HepG2 (cell line): ENCODE measurements around the gene IL22RA1. TPM values are rescaled to one million over a fixed set of nuclear protein-coding genes. Genes with fewer than 3 reads are reported as not detected.

Experiments used
- ATAC-seq: fragments of 200-7000 bp; cut with Tn5 transposase; 3 replicates; pipeline ENCODE4 v1.9.1; 2020; ENCODE audit warnings: mild to moderate bottlenecking, moderate library complexity
- BruUV-seq: library from RNA; stranded (reverse); fragments of 400-500 nt; replicated peaks from 2 replicates; lab custom pipeline; 2021; lab: Mats Ljungman, UMichigan
- CTCF ChIA-PET: fragments of 300-600 bp; formaldehyde crosslinking; extraction: SDS; loops from one replicate; lab custom pipeline; 2021; ENCODE audit warnings: low total read pairs, inconsistent platforms, low intra/inter-chr PET ratio; lab: Yijun Ruan, JAX
- POLR2A ChIA-PET: fragments of 350-600 bp; sonication (Branson Sonifier 250); formaldehyde crosslinking; loops from one replicate; lab custom pipeline; 2020; ENCODE audit warnings: antibody characterized with exemption, inconsistent platforms; lab: Yijun Ruan, JAX
- DNase-seq: peaks from one replicate; pipeline ENCODE4 v3.0.0-alpha.2; 2015; ENCODE audit warnings: low spot score
- FAIRE-seq: peaks from 3 replicates; lab custom pipeline; 2011; peaks lifted over from hg19 to GRCh38; lab: Jason Lieb, UNC
- H2AFZ ChIP-seq: one replicate; pipeline ENCODE4 v1.6.1; 2011; ENCODE audit warnings: low read length, inconsistent platforms
- H3K27ac ChIP-seq: fragments of 300-600 bp; 3 replicates; pipeline ENCODE4 v1.8.0; 2011; ENCODE audit warnings: mixed run types, mild to moderate bottlenecking, mixed read lengths, low read length, inconsistent platforms; ENCODE audit not compliant: insufficient read depth; ENCODE audit errors: extremely low read length
- H3K27me3 ChIP-seq, 2 experiments: fragments of 200-600 bp in 1 of 2; 2 replicates in 1 of 2; 3 replicates in 1 of 2; pipeline versions ENCODE4 v1.6.0 to v1.8.0; 2011; ENCODE audit warnings: low read length in 2 of 2, mild to moderate bottlenecking in 2 of 2, moderate library complexity in 2 of 2, inconsistent platforms in 1 of 2; ENCODE audit not compliant: insufficient read depth in 2 of 2, control insufficient read depth in 1 of 2
- H3K36me3 ChIP-seq, 2 experiments: fragments of 200-600 bp in 1 of 2; replicated peaks in 1 of 2; 2 replicates in 1 of 2; 3 replicates in 1 of 2; pipeline versions ENCODE4 v1.5.1 to v1.8.0; 2011; ENCODE audit warnings: low read length in 2 of 2, inconsistent platforms in 1 of 2; ENCODE audit not compliant: insufficient read depth in 2 of 2, control insufficient read depth in 1 of 2
- H3K4me1 ChIP-seq: 2 replicates; pipeline ENCODE4 v1.5.1; 2012; ENCODE audit warnings: low read length, inconsistent platforms; ENCODE audit not compliant: insufficient read depth
- H3K4me2 ChIP-seq: 2 replicates; pipeline ENCODE4 v1.6.0; 2011; ENCODE audit warnings: low read depth, low read length, inconsistent platforms
- H3K4me3 ChIP-seq, 3 experiments: fragments of 200-600 bp in 1 of 3; sonication (generic), shearing (Covaris generic) in 1 of 3; replicated peaks in 1 of 3; 2 replicates each; pipeline ENCODE4 v1.5.1; 2011 to 2016; ENCODE audit warnings: low read length in 3 of 3, inconsistent platforms in 2 of 3, low read depth in 2 of 3, mild to moderate bottlenecking in 2 of 3, control low read depth in 1 of 3, mixed read lengths in 1 of 3; ENCODE audit not compliant: insufficient read depth in 1 of 3
- H3K79me2 ChIP-seq: one replicate; pipeline ENCODE4 v1.6.1; 2011; ENCODE audit warnings: low read length, inconsistent platforms; ENCODE audit not compliant: insufficient read depth
- H3K9ac ChIP-seq: 2 replicates; pipeline ENCODE4 v1.6.0; 2011; ENCODE audit warnings: mild to moderate bottlenecking, low read depth, low read length, inconsistent platforms; ENCODE audit not compliant: insufficient read depth
- H3K9me3 ChIP-seq: 2 replicates; pipeline ENCODE4 v1.5.1; 2012; ENCODE audit warnings: mild to moderate bottlenecking, low read length
- H4K20me1 ChIP-seq: 2 replicates; pipeline ENCODE4 v1.6.0; 2011; ENCODE audit warnings: inconsistent platforms, mild to moderate bottlenecking, low read length, moderate library complexity; ENCODE audit not compliant: insufficient read depth
- EHMT2 ChIP-seq: fragments of 200-600 bp; sonication (generic); IDR thresholded peaks from 2 replicates; pipeline ENCODE4 v1.7.0; 2017; ENCODE audit warnings: antibody characterized with exemption, low read depth, low read length, borderline replicate concordance
- FOXK2 ChIP-seq: fragments of 450-650 bp; IDR thresholded peaks from 2 replicates; pipeline ENCODE4 v1.6.1; 2016
- HDAC1 ChIP-seq: sonication (generic); formaldehyde crosslinking; IDR thresholded peaks from 2 replicates; pipeline ENCODE4 v1.5.1; 2020; ENCODE audit warnings: mild to moderate bottlenecking, missing genetic modification reagents
- JDP2 ChIP-seq: sonication (generic); formaldehyde crosslinking; IDR thresholded peaks from 2 replicates; pipeline ENCODE4 v1.8.1; 2022; ENCODE audit warnings: missing genetic modification reagents, borderline replicate concordance
- NFRKB ChIP-seq: fragments of 450-650 bp; IDR thresholded peaks from 2 replicates; pipeline ENCODE4 v1.6.1; 2017
- RARA ChIP-seq: IDR thresholded peaks from 2 replicates; pipeline ENCODE4 v1.6.1; 2016; ENCODE audit warnings: missing genetic modification reagents, missing compliant biosample characterization
- ZNF367 ChIP-seq: sonication (generic); formaldehyde crosslinking; IDR thresholded peaks from 2 replicates; pipeline ENCODE4 v1.4.0; 2020; ENCODE audit warnings: missing genetic modification reagents, borderline replicate concordance
- ZNF670 ChIP-seq: sonication (generic); formaldehyde crosslinking; IDR thresholded peaks from 2 replicates; pipeline ENCODE4 v1.8.0; 2022; ENCODE audit warnings: mild to moderate bottlenecking, missing genetic modification reagents, borderline replicate concordance
- ZNF713 ChIP-seq: sonication (generic); formaldehyde crosslinking; IDR thresholded peaks from 2 replicates; pipeline ENCODE4 v1.4.0; 2020; ENCODE audit warnings: mild to moderate bottlenecking, missing genetic modification reagents
- WGBS: methylation state at CpG from one replicate; pipeline ENCODE4 v1.1.6; 2017; ENCODE audit warnings: low lambda C conversion rate; 5-methylcytosine and 5-hydroxymethylcytosine counted together
- in situ Hi-C: cut with HindIII; loops from 2 replicates; pipeline ENCODE4 v1.10.0; 2017; ENCODE audit warnings: low pct_unique_long_range_greater_than_20kb; ENCODE audit not compliant: extremely low pct_ligation_motif_present
- intact Hi-C: fragments of 100-400 bp; cut with micrococcal nuclease; formaldehyde crosslinking; loops from one replicate; pipeline ENCODE4 v1.10.0; 2022; ENCODE audit not compliant: unreplicated experiment
- polyA plus RNA-seq, 8 experiments: library from polyadenylated mRNA; depleted of rRNA in 3 of 8; stranded (reverse) in 7 of 8; unstranded in 1 of 8; fragments of >200 nt; fragmentation: Illumina TruSeq in 4 of 8; extraction: Trizol in 4 of 8; gene quantifications; 2 replicates each; pipeline versions ENCODE4 v1.2.1 to v1.2.3, GENCODE V29; 2011 to 2016; ENCODE audit warnings: low read depth in 4 of 8, missing spikeins in 1 of 8, mixed read lengths in 1 of 8; ENCODE audit not compliant: insufficient read depth in 1 of 8
- total RNA-seq, 5 experiments: library from RNA; depleted of rRNA; stranded (reverse); fragments of >200 nt; fragmentation: Illumina TruSeq; extraction: Trizol; gene quantifications; 2 replicates each; pipeline ENCODE4 v1.2.3, GENCODE V29; 2016; ENCODE audit warnings: low read depth in 1 of 5
- TF ChIP-seq, protein P1 (sequence below): IDR thresholded peaks from 2 replicates; pipeline ENCODE4 v1.6.1; 2016
- TF ChIP-seq, protein P2 (sequence below): sonication (generic); formaldehyde crosslinking; conservative IDR thresholded peaks from 2 replicates; pipeline ENCODE4 v1.8.1; 2023; ENCODE audit warnings: missing genetic modification reagents
- TF ChIP-seq, protein P3 (sequence below): sonication (generic); formaldehyde crosslinking; IDR thresholded peaks from 2 replicates; pipeline ENCODE4 v1.4.0; 2020; ENCODE audit warnings: missing genetic modification reagents
- TF ChIP-seq, protein P4 (sequence below): sonication (generic); formaldehyde crosslinking; IDR thresholded peaks from 2 replicates; pipeline ENCODE4 v1.8.1; 2023; ENCODE audit warnings: missing genetic modification reagents, mild to moderate bottlenecking, borderline replicate concordance
- TF ChIP-seq, protein P5 (sequence below): sonication (generic); formaldehyde crosslinking; IDR thresholded peaks from 2 replicates; pipeline ENCODE4 v1.4.0; 2020; ENCODE audit warnings: mild to moderate bottlenecking, missing genetic modification reagents
- TF ChIP-seq, protein P6 (sequence below): sonication (generic); formaldehyde crosslinking; IDR thresholded peaks from 2 replicates; pipeline ENCODE4 v1.8.0; 2022; ENCODE audit warnings: mild to moderate bottlenecking, missing genetic modification reagents, moderate library complexity
- TF ChIP-seq, protein P7 (sequence below): sonication (generic); formaldehyde crosslinking; IDR thresholded peaks from 2 replicates; pipeline ENCODE4 v1.4.0; 2020; ENCODE audit warnings: mild to moderate bottlenecking, missing genetic modification reagents

The IL22RA1 gene
- total and polyA plus RNA-seq, 2 of the 13 experiments (the other 11 are each of a cell fraction or from before 2014, with no cell fraction given): 4.4 to 10.2 TPM

DNA sequence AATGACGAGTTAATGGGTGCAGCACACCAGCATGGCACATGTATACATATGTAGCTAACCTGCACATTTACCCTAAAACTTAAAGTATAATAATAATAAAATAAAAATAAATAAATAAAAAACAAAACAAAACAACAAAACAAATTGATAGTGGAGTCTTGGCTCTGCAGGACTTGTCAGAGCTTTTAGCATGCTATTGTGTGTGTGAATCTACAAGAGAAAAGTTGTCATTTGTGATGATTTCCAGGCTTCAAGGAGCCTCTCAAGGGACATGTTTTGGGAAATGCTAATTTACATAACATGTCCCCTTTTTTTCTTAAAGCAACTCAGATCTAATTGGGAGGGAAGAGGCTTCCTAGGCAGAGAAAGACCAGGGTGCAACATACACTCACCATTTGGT is 9.1 kb downstream of the IL22RA1 start:
- Histone ChIP-seq H3K36me3 (peaks cover 1 to 13% of the 10 kb centered on the region in 2 experiments; a peak in 3 of 5 replicates), H4K20me1 (no peaks in the 10 kb centered on the region), H3K9ac (no peak overlapping the region), H3K79me2 (no peaks in the 10 kb centered on the region), H2AFZ (no peak overlapping the region), H3K27ac (no peak overlapping the region), H3K27me3 (no peaks in the 10 kb centered on the region), H3K4me3 (no peak overlapping the region), H3K4me1 (no peaks in the 10 kb centered on the region), H3K4me2 (no peak overlapping the region), H3K9me3 (no peaks in the 10 kb centered on the region)
- ATAC-seq (no peak), DNase-seq (no peak), FAIRE-seq (no peak)
- in situ Hi-C loops (no loop called here), intact Hi-C loops (no loop called here)
- POLR2A ChIA-PET: no interaction called here
- CTCF ChIA-PET: no interaction called here
- 97% methylated on average over 1 of the region's 1 CpG for WGBS
- TF ChIP-seq NFRKB (no peak), HDAC1 (no peak), ZNF713 (CRISPR knock-in tag) (no peak), ZNF367 (CRISPR knock-in tag) (no peak), RARA (CRISPR knock-in tag) (no peak), EHMT2 (no peak), FOXK2 (no peak), JDP2 (CRISPR knock-in tag) (no peak), ZNF670 (CRISPR knock-in tag) (no peak)
- TF ChIP-seq, protein P1, sequence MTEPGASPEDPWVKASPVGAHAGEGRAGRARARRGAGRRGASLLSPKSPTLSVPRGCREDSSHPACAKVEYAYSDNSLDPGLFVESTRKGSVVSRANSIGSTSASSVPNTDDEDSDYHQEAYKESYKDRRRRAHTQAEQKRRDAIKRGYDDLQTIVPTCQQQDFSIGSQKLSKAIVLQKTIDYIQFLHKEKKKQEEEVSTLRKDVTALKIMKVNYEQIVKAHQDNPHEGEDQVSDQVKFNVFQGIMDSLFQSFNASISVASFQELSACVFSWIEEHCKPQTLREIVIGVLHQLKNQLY (CRISPR knock-in tag): no peak
- TF ChIP-seq, protein P2, sequence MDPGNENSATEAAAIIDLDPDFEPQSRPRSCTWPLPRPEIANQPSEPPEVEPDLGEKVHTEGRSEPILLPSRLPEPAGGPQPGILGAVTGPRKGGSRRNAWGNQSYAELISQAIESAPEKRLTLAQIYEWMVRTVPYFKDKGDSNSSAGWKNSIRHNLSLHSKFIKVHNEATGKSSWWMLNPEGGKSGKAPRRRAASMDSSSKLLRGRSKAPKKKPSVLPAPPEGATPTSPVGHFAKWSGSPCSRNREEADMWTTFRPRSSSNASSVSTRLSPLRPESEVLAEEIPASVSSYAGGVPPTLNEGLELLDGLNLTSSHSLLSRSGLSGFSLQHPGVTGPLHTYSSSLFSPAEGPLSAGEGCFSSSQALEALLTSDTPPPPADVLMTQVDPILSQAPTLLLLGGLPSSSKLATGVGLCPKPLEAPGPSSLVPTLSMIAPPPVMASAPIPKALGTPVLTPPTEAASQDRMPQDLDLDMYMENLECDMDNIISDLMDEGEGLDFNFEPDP (CRISPR knock-in tag): no peak
- TF ChIP-seq, protein P3, sequence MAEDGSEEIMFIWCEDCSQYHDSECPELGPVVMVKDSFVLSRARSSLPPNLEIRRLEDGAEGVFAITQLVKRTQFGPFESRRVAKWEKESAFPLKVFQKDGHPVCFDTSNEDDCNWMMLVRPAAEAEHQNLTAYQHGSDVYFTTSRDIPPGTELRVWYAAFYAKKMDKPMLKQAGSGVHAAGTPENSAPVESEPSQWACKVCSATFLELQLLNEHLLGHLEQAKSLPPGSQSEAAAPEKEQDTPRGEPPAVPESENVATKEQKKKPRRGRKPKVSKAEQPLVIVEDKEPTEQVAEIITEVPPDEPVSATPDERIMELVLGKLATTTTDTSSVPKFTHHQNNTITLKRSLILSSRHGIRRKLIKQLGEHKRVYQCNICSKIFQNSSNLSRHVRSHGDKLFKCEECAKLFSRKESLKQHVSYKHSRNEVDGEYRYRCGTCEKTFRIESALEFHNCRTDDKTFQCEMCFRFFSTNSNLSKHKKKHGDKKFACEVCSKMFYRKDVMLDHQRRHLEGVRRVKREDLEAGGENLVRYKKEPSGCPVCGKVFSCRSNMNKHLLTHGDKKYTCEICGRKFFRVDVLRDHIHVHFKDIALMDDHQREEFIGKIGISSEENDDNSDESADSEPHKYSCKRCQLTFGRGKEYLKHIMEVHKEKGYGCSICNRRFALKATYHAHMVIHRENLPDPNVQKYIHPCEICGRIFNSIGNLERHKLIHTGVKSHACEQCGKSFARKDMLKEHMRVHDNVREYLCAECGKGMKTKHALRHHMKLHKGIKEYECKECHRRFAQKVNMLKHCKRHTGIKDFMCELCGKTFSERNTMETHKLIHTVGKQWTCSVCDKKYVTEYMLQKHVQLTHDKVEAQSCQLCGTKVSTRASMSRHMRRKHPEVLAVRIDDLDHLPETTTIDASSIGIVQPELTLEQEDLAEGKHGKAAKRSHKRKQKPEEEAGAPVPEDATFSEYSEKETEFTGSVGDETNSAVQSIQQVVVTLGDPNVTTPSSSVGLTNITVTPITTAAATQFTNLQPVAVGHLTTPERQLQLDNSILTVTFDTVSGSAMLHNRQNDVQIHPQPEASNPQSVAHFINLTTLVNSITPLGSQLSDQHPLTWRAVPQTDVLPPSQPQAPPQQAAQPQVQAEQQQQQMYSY (CRISPR knock-in tag): no peak
- TF ChIP-seq, protein P4, sequence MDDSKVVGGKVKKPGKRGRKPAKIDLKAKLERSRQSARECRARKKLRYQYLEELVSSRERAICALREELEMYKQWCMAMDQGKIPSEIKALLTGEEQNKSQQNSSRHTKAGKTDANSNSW (CRISPR knock-in tag): no peak
- TF ChIP-seq, protein P5, sequence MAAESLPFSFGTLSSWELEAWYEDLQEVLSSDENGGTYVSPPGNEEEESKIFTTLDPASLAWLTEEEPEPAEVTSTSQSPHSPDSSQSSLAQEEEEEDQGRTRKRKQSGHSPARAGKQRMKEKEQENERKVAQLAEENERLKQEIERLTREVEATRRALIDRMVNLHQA (CRISPR knock-in tag): no peak
- TF ChIP-seq, protein P6, sequence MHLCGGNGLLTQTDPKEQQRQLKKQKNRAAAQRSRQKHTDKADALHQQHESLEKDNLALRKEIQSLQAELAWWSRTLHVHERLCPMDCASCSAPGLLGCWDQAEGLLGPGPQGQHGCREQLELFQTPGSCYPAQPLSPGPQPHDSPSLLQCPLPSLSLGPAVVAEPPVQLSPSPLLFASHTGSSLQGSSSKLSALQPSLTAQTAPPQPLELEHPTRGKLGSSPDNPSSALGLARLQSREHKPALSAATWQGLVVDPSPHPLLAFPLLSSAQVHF (CRISPR knock-in tag): no peak
- TF ChIP-seq, protein P7, sequence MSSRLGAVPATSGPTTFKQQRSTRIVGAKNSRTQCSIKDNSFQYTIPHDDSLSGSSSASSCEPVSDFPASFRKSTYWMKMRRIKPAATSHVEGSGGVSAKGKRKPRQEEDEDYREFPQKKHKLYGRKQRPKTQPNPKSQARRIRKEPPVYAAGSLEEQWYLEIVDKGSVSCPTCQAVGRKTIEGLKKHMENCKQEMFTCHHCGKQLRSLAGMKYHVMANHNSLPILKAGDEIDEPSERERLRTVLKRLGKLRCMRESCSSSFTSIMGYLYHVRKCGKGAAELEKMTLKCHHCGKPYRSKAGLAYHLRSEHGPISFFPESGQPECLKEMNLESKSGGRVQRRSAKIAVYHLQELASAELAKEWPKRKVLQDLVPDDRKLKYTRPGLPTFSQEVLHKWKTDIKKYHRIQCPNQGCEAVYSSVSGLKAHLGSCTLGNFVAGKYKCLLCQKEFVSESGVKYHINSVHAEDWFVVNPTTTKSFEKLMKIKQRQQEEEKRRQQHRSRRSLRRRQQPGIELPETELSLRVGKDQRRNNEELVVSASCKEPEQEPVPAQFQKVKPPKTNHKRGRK (CRISPR knock-in tag): no peak
- no TSS peak for BruUV-seq
